CD14-positive monocyte (primary cell): ENCODE data around the gene SLC25A1. TPM values are rescaled to one million over a fixed set of nuclear protein-coding genes. Genes with fewer than 3 reads are reported as not detected.
A peak's percentile ranks its signal among the peaks of the same experiment; 100 is the strongest.
"Not testable (repeated sequence)": the region's sequence is repeated elsewhere in the genome, so short reads cannot be mapped to it uniquely, and the experiment has no call there.

Experiments
- DNase-seq, 3 donors: peaks; one replicate each; pipeline ENCODE4 v3.0.0-alpha.2; 2011 to 2022
- H2AFZ ChIP-seq: 2 replicates; pipeline ENCODE4 v1.6.0; 2012; ENCODE audit warnings: mild to moderate bottlenecking, low read depth, low read length, inconsistent platforms; ENCODE audit not compliant: insufficient read depth, poor library complexity, severe bottlenecking
- H3K27ac ChIP-seq, 2 donors: 1 replicate in 1 of 2; 2 replicates in 1 of 2; pipeline ENCODE4 v1.5.1; 2012 to 2013; ENCODE audit warnings: low read length in 2 of 2, control low read depth in 1 of 2, inconsistent platforms in 1 of 2, low read depth in 1 of 2, mild to moderate bottlenecking in 1 of 2
- H3K27me3 ChIP-seq, 2 donors: one replicate each; pipeline versions ENCODE4 v1.6.0 to v1.6.1; 2011 to 2013; ENCODE audit warnings: low read length in 2 of 2; ENCODE audit not compliant: control insufficient read depth in 2 of 2, insufficient read depth in 2 of 2
- H3K36me3 ChIP-seq, 2 donors: replicated peaks in 1 of 2; 1 replicate in 1 of 2; 2 replicates in 1 of 2; pipeline versions ENCODE4 v1.5.1 to v1.6.1; 2012 to 2013; ENCODE audit warnings: low read length in 2 of 2, control low read depth in 1 of 2, inconsistent platforms in 1 of 2, mild to moderate bottlenecking in 1 of 2; ENCODE audit not compliant: insufficient read depth in 2 of 2, control insufficient read depth in 1 of 2
- H3K4me1 ChIP-seq, 2 donors: 1 replicate in 1 of 2; 2 replicates in 1 of 2; pipeline versions ENCODE4 v1.5.1 to v1.6.1; 2012 to 2013; ENCODE audit warnings: low read length in 2 of 2, control low read depth in 1 of 2, inconsistent platforms in 1 of 2, mild to moderate bottlenecking in 1 of 2, moderate library complexity in 1 of 2; ENCODE audit not compliant: insufficient read depth in 2 of 2, control insufficient read depth in 1 of 2
- H3K4me2 ChIP-seq: replicated peaks from 2 replicates; pipeline ENCODE3; 2012; ENCODE audit warnings: low read length, moderate library complexity, mild to moderate bottlenecking; ENCODE audit not compliant: poor library complexity, severe bottlenecking; ENCODE audit errors: extremely low read depth
- H3K4me3 ChIP-seq, 3 experiments: fragments of 200-600 bp in 1 of 3; sonication (generic) in 1 of 3; replicated peaks in 1 of 3; 1 replicate in 2 of 3; 2 replicates in 1 of 3; pipeline ENCODE4 v1.5.1; 2011 to 2013; ENCODE audit warnings: low read length in 3 of 3, mild to moderate bottlenecking in 3 of 3, control low read depth in 2 of 3, low read depth in 2 of 3, inconsistent platforms in 1 of 3, moderate library complexity in 1 of 3
- H3K79me2 ChIP-seq: 2 replicates; pipeline ENCODE4 v1.6.0; 2012; ENCODE audit warnings: mild to moderate bottlenecking, control low read depth, inconsistent platforms, low read length, moderate library complexity; ENCODE audit not compliant: insufficient read depth
- H3K9ac ChIP-seq: 2 replicates; pipeline ENCODE4 v1.6.0; 2017; ENCODE audit warnings: low read length, mild to moderate bottlenecking; ENCODE audit not compliant: insufficient read depth, poor library complexity, severe bottlenecking
- H3K9me3 ChIP-seq, 2 donors: replicated peaks in 1 of 2; 1 replicate in 1 of 2; 2 replicates in 1 of 2; pipeline versions ENCODE4 v1.5.1 to v1.6.1; 2012 to 2013; ENCODE audit warnings: low read length in 2 of 2, control low read depth in 1 of 2; ENCODE audit not compliant: control insufficient read depth in 1 of 2, insufficient read depth in 1 of 2
- H4K20me1 ChIP-seq: 2 replicates; pipeline ENCODE4 v1.6.0; 2012; ENCODE audit warnings: mild to moderate bottlenecking, low read length, control low read depth, moderate library complexity; ENCODE audit not compliant: insufficient read depth
- H3K27ac Mint-ChIP-seq, 7 donors: one replicate each; pipeline ENCODE4 v1.8.0; 2020; ENCODE audit warnings: mild to moderate bottlenecking in 7 of 7, mixed read lengths in 7 of 7, moderate library complexity in 6 of 7, inconsistent platforms in 2 of 7
- H3K27me3 Mint-ChIP-seq, 3 donors: one replicate each; pipeline ENCODE4 v1.8.0; 2021 to 2022; ENCODE audit warnings: low read depth in 3 of 3, mild to moderate bottlenecking in 3 of 3, mixed read lengths in 3 of 3, moderate library complexity in 3 of 3, inconsistent platforms in 1 of 3
- H3K36me3 Mint-ChIP-seq, 2 donors: one replicate each; pipeline ENCODE4 v1.8.0; 2020; ENCODE audit warnings: mixed read lengths in 2 of 2, inconsistent platforms in 1 of 2, mild to moderate bottlenecking in 1 of 2
- H3K4me1 Mint-ChIP-seq: one replicate; pipeline ENCODE4 v1.8.0; 2020; ENCODE audit warnings: mild to moderate bottlenecking, mixed read lengths
- H3K4me3 Mint-ChIP-seq, 2 donors: one replicate each; pipeline ENCODE4 v1.8.0; 2020; ENCODE audit warnings: mild to moderate bottlenecking in 2 of 2, mixed read lengths in 2 of 2, moderate library complexity in 1 of 2
- H3K9me3 Mint-ChIP-seq, 7 donors: one replicate each; pipeline ENCODE4 v1.8.0; 2020 to 2022; ENCODE audit warnings: mixed read lengths in 7 of 7, mild to moderate bottlenecking in 6 of 7, moderate library complexity in 6 of 7, inconsistent platforms in 2 of 7
- WGBS: methylation state at CpG from one replicate; pipeline ENCODE4 v1.1.5; 2013; ENCODE audit warnings: missing lambda C conversion rate; ENCODE audit not compliant: insufficient coverage; 5-methylcytosine and 5-hydroxymethylcytosine counted together
- intact Hi-C, 2 donors: fragments of 100-400 bp; cut with micrococcal nuclease; formaldehyde crosslinking; loops; one replicate each; pipeline versions ENCODE4 v1.15.0 to v1.15.1; 2023
- polyA plus RNA-seq, 3 donors: library from polyadenylated mRNA; depleted of rRNA in 1 of 3; unstranded in 2 of 3; stranded (reverse) in 1 of 3; fragments of 300-500 nt in 2 of 3; fragments of >200 nt in 1 of 3; fragmentation: Illumina TruSeq in 2 of 3; gene quantifications; 1 replicate in 2 of 3; 2 replicates in 1 of 3; pipeline ENCODE4 v1.2.3, GENCODE V29; 2012 to 2021
- TF ChIP-seq, protein P1 (sequence below): fragments of 200-600 bp; IDR thresholded peaks from one replicate; pipeline ENCODE4 v1.8.0; 2022; ENCODE audit warnings: antibody characterized with exemption, mild to moderate bottlenecking

The SLC25A1 gene
- polyA plus RNA-seq, 3 donors: 15.2 to 37.4 (median 35.1) TPM

DNA sequence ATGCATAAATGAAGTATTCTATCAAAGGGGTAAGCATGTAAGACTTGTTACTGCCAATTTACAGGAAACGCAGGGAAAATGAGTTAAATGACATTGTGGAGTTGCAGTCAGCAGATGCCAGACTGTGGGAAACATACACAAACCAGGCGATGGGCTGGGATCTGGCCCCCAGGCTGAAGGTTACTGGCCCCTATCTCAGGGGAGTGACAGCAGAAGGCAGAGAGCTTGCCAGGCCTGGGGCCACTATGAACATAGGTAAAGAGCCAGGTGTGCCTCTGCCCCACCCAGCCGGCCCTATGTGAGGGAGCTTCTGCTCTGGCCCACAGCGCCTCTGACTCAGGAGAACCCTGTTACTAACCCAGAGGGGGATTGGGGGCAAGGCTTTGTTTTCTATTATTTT, 26.1 kb upstream of the SLC25A1 start:
- Mint-ChIP-seq H3K4me1 (no peaks in the 10 kb centered on the region), H3K27ac (no peak overlapping the region), H3K9me3 (peaks cover 0 to 8% (median 0%) of the 10 kb centered on the region in 7 donors)

DNA sequence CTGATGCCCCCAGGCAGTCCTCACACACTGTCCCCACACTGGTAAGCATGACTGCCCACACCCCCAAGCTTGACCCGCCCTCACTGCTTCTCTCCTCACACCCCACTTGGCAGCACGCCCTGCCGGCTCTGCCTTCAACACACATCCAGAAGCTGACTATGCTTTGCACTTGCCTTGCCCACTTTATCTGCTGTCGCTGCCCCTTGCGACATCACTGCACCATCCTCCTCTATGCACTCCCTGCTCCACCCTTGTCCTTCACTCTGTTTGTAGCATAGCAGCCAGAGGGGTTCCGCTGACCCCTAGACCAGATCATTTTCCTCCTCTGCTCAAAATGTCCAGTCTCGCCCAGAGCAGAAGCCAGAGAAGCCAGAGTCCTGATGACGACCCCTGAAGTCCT, 25.3 kb upstream of the SLC25A1 start:
- Histone ChIP-seq H3K4me3 (no peak overlapping the region), H3K79me2 (no peaks in the 10 kb centered on the region), H3K36me3 (peaks cover 70 to 94% of the 10 kb centered on the region in 2 donors), H3K9ac (no peak overlapping the region), H3K27ac (no peak overlapping the region), H3K27me3 (no peaks in the 10 kb centered on the region), H3K4me1 (no peaks in the 10 kb centered on the region), H2AFZ (no peak overlapping the region), H4K20me1 (no peaks in the 10 kb centered on the region), H3K4me2 (no peak overlapping the region), H3K9me3 (no peaks in the 10 kb centered on the region)
- Mint-ChIP-seq H3K4me3 (no peak overlapping the region), H3K36me3 (peaks cover 71 to 90% of the 10 kb centered on the region in 2 donors), H3K27ac (peak overlapping the region in 1 of 7 donors; percentile 31), H3K27me3 (peaks cover 0 to 1% (median 0%) of the 10 kb centered on the region in 3 donors), H3K4me1 (no peaks in the 10 kb centered on the region), H3K9me3 (peaks cover 0 to 8% (median 0%) of the 10 kb centered on the region in 7 donors)
- TF ChIP-seq, protein P1, sequence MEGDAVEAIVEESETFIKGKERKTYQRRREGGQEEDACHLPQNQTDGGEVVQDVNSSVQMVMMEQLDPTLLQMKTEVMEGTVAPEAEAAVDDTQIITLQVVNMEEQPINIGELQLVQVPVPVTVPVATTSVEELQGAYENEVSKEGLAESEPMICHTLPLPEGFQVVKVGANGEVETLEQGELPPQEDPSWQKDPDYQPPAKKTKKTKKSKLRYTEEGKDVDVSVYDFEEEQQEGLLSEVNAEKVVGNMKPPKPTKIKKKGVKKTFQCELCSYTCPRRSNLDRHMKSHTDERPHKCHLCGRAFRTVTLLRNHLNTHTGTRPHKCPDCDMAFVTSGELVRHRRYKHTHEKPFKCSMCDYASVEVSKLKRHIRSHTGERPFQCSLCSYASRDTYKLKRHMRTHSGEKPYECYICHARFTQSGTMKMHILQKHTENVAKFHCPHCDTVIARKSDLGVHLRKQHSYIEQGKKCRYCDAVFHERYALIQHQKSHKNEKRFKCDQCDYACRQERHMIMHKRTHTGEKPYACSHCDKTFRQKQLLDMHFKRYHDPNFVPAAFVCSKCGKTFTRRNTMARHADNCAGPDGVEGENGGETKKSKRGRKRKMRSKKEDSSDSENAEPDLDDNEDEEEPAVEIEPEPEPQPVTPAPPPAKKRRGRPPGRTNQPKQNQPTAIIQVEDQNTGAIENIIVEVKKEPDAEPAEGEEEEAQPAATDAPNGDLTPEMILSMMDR: no peak
- intact Hi-C loops: no loop called here
- WGBS: 90% methylated on average over 8 of the region's 8 CpGs
- DNase-seq: no peak

More for the DNA sequence above, 26.1 kb upstream of the SLC25A1 start:
- Histone ChIP-seq H3K9me3 (no peaks in the 10 kb centered on the region), H3K4me2 (no peak overlapping the region), H3K79me2 (no peaks in the 10 kb centered on the region), H3K9ac (no peak overlapping the region), H3K36me3 (peaks cover 70 to 94% of the 10 kb centered on the region in 2 donors), H3K4me1 (no peaks in the 10 kb centered on the region), H3K27ac (no peak overlapping the region), H3K4me3 (no peak overlapping the region), H3K27me3 (no peaks in the 10 kb centered on the region), H2AFZ (no peak overlapping the region), H4K20me1 (no peaks in the 10 kb centered on the region)
- H3K36me3 Mint-ChIP-seq: peaks cover 71 to 90% of the 10 kb centered on the region in 2 donors
- TF ChIP-seq, protein P1: no peak
- 95% methylated on average over 2 of the region's 4 CpGs for WGBS
- intact Hi-C loops: no loop called here
- no peak for DNase-seq
- no peak overlapping the region for H3K4me3 Mint-ChIP-seq
- H3K27me3 Mint-ChIP-seq: peaks cover 0 to 1% (median 0%) of the 10 kb centered on the region in 3 donors

DNA sequence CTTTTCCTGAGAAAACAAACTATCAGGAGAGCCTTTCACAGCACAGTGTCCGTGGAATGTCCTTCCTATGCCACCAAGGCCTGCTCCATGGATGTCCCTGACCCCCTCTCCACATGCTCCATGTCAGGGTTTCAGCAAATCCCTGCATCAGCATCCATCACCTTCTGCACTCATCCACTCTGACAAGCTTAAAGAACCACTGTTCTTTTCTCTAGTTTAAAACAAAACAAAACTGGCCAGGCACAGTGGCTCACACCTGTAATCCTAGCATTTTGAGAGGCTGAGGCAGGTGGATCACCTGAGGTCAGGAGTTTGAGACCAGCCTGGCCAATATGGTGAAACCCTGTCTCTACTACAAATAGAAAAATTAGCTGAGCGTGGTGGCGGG, 24.3 kb upstream of the SLC25A1 start:
- H3K4me3 ChIP-seq, intact Hi-C loops, H3K4me1 Mint-ChIP-seq, DNase-seq, H3K4me3 Mint-ChIP-seq, H3K27ac ChIP-seq, H2AFZ ChIP-seq, H3K4me1 ChIP-seq, H3K9me3 ChIP-seq, H3K27me3 ChIP-seq, H3K79me2 ChIP-seq, H3K4me2 ChIP-seq, H3K27me3 Mint-ChIP-seq, H3K9me3 Mint-ChIP-seq, H3K9ac ChIP-seq, H4K20me1 ChIP-seq: not testable (repeated sequence)
- peaks cover 71 to 90% of the 10 kb centered on the region in 2 donors for H3K36me3 Mint-ChIP-seq
- WGBS: 100% methylated on average over 1 of the region's 3 CpGs
- peaks cover 70 to 94% of the 10 kb centered on the region in 2 donors for H3K36me3 ChIP-seq
- H3K27ac Mint-ChIP-seq: peak overlapping the region in 3 of 7 donors; percentile 3 to 51 (median 47)
